OCI-LY7 (cell line): ENCODE data around the gene ZXDA.

Experiments used
- EZH2phosphoT487 ChIP-seq: fragments of 200-600 bp; sonication (generic); IDR thresholded peaks from 2 replicates; pipeline ENCODE4 v1.6.1; 2018; ENCODE audit warnings: low read depth, borderline replicate concordance, mild to moderate bottlenecking, mixed run types, antibody characterized with exemption, low read length, moderate library complexity, mixed read lengths
- TF ChIP-seq, protein P1 (sequence below): fragments of 200-600 bp; sonication (generic); conservative IDR thresholded peaks from 2 replicates; pipeline ENCODE4 v1.5.1; 2014; ENCODE audit warnings: mild to moderate bottlenecking, antibody characterized with exemption, low read length, moderate library complexity, mixed read lengths

DNA sequence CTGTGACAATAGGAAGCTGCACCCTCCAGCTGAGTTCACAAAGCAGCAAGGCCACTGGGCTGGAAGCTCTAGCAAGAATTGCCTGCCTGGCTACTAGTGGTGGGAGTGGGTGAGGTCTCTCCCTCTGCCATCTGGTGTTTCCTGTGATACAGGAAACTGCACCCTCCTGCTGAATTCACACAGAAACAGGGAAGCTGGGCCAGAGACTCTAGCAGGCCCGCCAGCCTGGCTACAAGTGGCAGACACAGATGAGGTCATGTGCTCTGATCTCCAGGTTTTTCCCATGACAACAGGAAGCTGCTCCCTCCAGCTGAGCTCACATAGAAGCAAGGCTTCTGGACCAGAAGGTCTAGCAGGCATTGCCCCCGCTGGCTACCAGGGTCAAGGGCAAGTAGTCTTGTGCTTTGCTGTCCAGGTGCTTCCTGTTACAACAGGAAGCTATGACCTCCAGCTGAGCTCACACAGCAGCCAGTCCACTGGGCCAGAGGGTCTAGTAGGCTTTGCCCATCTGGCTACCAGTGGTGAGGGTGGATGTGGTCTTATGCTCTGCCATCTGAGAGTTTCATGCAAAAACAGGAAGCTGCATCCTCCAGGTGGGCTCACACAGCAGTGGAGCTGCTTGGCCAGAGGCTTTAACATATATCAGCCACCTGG, 41.5 kb upstream of the ZXDA start:
- TF ChIP-seq, protein P1, sequence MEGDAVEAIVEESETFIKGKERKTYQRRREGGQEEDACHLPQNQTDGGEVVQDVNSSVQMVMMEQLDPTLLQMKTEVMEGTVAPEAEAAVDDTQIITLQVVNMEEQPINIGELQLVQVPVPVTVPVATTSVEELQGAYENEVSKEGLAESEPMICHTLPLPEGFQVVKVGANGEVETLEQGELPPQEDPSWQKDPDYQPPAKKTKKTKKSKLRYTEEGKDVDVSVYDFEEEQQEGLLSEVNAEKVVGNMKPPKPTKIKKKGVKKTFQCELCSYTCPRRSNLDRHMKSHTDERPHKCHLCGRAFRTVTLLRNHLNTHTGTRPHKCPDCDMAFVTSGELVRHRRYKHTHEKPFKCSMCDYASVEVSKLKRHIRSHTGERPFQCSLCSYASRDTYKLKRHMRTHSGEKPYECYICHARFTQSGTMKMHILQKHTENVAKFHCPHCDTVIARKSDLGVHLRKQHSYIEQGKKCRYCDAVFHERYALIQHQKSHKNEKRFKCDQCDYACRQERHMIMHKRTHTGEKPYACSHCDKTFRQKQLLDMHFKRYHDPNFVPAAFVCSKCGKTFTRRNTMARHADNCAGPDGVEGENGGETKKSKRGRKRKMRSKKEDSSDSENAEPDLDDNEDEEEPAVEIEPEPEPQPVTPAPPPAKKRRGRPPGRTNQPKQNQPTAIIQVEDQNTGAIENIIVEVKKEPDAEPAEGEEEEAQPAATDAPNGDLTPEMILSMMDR: no peak
- no peak for TF ChIP-seq EZH2phosphoT487
